Measurements from ENCODE around the gene MIAT.

GRCh38 chr22:26680485-26680884 is 23.1 kb downstream of the MIAT start:
- no peak for TF ChIP-seq ZNF658 (tag by site-specific recombination; IDR thresholded peaks at IDR 0.05)
- no peak for TF ChIP-seq CTCF (tag by site-specific recombination; IDR thresholded peaks at IDR 0.05)
- no peak for TF ChIP-seq ZNF324 (tag by site-specific recombination; IDR thresholded peaks at IDR 0.05)
- TF ChIP-seq ZNF792 (tag by site-specific recombination; IDR thresholded peaks at IDR 0.05): no peak
- TF ChIP-seq HOXD13 (CRISPR knock-in tag; IDR thresholded peaks at IDR 0.05; ENCODE audit: borderline replicate concordance): no peak
- TF ChIP-seq ZNF530 (tag by site-specific recombination; IDR thresholded peaks at IDR 0.05; ENCODE audit: low read depth): no peak
- no peak for TF ChIP-seq AEBP2 (tag by site-specific recombination; IDR thresholded peaks at IDR 0.05; ENCODE audit: borderline replicate concordance)

Measured in HEK293 (cell line).